Putamen (tissue), 1 donor: Measurements from ENCODE around the gene GULP1.

Source experiments
- DNase-seq: peaks from one replicate; pipeline ENCODE4 v3.0.0-alpha.2; 2016; ENCODE audit warnings: low spot score

Gene GULP1

DNA sequence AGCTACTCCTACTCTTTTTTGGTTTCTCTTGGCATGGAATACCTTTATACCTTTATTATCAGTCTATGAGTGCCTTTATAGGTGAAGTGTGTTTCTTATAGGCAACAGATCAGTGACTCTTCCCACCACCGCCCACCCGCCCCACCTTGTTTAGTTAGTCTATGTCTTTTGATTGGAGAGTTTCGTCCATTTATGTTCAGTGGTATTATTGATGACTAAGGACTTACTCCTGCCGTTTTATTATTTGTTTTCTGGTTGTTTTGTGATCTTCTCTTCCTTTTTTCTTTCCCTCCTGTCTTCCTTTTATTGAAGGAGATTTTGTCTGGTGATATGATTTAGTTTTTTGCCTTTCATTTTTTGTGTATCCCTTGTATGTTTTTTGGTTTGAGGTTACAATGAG lies 179.5 kb downstream of the GULP1 start:
- DNase-seq = no peak

DNA sequence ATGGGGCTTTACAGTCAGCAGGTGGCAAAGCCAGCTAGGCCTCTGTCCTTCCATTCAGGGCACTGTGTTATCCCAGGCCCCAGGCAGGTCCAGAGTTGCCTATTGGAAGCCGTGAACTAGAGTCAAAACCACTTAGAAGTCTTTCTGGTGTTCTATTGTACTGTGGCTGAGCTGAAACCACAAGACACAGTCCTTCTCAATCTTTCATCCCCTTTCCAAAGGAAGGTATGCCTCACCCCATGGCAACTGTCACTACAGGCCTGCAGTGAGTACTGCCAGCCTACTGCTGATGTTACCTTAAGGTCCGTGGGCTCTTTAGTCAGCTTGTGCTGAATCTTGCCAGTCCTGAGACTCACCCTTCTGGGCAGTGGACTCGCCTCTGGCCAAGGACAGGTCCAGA lies 181.6 kb downstream of the GULP1 start:
- no peak for DNase-seq

DNA sequence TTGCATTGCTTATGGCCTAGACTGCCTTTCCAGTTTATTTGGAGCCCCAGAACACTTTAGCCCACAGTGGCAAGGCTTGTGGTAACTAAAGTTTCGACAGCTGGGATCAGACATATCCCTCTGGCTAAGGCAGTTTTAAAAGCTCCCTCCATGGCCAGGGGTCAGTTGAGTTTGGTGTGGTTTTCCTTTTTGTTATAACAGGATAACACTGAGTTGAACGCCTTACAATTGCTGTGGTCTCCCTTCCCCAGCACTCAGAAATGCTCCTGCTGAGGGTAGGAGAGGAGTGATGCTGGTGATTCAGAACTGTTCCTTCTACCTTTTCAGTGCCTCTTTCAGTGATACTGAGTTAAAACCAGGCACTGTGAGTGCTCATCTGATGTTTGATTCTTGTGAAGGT lies 182.6 kb downstream of the GULP1 start:
- no peak for DNase-seq

DNA sequence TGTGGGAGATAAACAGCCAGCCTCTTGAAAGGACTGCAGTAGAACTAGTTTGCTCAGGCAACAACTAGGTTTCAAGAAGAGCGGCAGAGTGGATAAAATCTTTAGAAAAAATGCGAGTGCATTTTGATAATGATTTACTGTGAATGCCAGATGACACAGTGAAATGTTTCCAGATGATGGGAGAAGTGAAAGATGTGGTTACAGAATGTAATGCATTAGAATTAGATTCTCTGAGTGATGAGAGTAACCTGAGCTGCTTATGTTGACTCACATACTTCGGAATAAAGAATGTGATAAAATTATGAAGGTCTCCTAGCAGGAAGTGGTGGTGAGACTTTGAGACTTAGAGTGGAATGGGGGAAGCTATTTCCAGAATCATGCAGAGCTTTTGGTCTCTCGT lies 184.3 kb downstream of the GULP1 start:
- DNase-seq = no peak

DNA sequence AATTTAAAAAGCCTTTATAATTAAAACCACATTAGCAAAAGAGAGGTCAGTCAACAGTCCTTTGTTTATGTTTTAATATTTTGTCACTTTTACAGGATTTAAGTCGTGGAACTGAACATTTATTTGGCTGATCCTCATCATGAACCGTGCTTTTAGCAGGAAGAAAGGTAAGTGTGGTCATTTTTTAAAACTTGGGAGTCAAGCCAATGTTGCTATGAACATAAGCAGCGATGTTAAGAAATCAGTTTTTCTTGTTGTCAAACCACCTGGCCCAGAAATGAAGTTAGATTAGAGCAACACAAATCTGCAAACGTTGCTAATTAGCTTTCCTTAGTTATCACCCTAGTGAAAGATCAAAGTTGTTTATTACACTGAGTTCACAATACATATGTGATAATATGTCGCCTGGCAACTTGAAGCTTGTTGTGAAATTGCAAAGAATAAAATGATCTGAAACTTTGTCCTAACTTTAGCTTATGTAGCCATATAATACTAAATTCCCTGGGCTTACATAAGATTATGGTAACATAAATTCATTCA lies 186.0 kb downstream of the GULP1 start:
- DNase-seq = no peak

DNA sequence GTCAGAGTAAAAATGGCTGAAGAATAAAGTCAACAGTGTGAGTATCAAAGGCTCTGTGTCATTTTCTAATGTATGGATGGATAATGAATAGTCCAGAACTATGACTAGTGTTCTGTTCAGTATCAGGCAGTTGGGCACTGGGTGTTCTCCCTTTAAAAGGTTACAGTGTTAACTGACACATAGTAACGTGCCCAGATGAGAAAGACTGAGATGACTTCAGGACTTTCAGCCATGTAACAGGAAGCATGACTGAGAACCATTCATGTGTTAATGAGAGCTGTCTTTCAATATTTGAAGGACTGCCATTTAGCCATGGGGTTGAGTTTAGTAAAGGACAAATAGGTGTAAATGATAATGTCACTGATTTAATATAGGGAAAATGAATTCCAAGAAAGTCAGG lies 187.1 kb downstream of the GULP1 start:
- DNase-seq = no peak

DNA sequence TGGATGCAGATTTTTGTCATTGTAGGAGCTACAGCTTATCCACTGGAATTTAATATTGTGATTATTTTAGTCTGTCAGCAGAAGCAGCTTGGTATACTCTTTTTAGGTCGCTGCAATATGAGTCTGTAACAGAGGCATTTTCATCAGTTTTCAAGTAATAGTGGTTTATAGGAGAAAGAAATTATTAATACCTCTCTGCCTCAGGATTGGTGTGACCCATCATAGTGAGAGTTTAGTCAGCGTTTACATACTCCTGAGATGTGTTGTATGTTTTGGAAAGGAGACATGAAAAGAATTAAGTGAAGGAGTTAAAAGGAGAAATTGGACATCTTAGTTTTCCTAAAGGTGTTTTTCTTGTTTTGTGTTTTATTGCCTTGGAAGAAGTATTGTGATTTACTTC lies 189.8 kb downstream of the GULP1 start:
- DNase-seq = no peak

DNA sequence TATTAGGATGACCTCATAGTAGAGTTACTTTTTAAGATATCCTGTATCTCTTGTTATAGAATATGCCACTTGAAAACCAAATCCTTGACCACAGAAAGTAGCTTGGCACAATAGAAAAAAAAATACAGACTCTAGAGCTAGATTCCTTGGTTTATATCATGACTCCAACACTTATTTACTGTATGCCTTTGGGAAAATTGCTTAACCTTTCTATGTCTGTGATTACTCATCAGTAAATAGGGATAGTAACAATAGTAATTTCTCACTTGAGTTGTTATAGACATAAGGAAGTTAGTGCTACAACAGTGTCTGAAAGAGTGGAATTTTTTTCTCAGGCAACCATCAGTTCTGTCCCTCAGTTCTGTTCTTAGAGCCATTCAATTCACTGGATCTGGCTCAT lies 193.8 kb downstream of the GULP1 start:
- no peak for DNase-seq

DNA sequence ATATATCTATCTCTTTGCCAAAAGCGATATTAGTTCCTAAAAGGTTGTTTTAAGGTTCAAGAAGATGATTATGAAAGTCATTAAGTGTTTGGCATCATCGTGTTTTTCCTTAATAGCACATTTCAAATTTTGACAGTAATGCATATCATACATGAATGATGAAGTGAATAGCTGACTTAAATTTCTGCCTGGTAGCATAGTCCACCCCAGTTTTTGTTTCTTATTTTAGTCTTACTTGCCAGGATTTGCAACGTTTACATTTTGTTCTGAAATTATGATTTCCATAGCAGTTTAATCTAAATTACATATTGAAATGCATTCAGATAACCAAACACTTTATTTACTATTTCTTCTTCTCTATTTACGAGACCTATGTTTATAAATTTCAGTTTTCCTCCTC lies 201.1 kb downstream of the GULP1 start:
- DNase-seq = no peak

DNA sequence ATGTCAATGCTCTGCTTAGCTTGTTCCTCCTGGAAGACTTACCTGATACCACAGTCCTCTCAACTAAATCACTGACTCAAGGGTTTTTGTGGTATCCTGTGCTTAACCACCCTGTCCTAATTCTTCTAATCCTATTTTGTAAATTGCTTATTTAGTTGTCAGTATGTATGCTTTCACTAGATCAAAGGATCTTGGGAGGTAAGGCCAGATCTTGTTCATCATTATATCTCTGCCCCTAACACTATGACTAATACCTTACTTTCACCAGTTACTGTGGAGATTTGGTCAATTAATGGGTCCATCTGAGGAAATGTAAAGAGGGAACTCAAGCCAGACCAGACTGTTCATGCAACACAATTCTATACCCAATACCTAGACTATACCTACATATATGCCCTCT lies 203.2 kb downstream of the GULP1 start:
- no peak for DNase-seq

DNA sequence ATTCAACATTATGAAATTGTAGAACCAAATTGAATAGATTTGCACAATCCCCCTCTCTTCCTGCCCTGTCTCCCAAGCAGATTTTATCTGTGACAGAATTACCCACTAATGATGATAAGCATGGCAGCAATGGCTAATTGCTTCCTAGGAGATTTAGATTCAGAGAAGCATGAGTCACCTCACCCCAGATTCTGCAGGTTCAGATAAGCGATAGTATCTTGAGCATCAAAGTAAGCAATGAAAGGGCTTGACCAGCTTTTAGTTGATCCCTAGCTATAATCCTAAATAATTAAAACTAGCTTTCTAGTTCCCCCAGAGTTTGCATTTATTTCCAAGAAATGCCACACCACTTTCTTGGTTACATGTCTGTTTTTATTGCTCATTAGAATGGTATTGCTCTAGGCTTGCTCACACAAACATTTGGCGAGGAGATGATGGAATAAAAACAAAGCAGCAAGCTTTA lies 204.3 kb downstream of the GULP1 start:
- DNase-seq = peak; percentile 10

DNA sequence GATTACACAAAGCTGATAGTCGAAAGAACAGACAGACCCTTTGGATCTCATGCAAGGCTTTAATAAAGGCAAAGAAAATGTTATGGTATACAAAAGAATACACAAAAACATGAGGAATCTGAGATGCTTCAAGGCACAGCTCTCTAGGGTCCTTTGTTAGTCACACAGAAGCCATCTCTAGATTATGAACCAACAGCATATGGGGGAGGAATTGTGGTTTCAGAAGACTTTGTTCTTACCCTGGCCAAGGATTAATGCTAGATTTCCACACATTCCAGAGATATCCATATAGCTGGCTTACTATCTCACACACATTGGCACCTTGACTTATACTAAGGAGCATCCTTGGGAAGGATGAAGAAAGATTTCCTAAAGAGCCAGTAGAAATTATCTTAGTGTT lies 206.1 kb downstream of the GULP1 start:
- no peak for DNase-seq

DNA sequence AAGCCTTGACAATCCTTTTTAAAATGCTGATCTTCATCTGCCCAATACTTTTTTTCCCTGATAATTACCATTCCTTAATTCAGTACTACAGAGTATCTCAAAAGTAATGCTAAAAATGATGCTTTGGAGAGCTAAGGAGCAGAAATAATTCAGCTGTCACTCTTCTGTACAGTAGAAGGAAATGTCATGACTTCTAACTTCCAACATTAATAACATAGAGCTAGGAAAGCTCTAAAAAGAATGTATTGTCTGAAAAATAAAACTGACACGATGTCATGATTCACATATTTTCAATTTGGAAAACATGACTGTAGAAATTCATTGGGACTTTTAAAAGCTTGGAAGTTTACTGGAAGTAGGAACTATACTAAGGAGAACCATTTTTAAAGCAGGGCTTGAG lies 212.3 kb downstream of the GULP1 start:
- DNase-seq = no peak

DNA sequence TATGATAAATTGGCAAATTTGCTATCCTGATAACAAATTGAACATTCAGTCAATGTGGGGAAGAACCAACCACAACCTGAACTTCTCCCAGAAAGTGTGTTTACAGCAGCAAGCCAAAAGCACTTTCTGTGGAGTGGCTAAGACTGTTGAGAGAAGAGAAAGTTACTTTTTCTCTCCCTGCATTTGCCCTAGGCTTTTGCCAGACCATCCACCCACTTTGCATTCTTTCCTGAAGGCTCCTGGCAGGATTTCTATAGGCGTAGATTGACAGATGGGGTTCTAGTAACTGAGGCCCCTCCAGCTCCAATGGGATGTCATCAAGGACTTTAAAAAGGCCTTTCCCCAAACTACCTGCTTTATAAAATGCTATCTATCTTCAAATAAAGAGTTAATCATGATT lies 215.2 kb downstream of the GULP1 start:
- DNase-seq = no peak

DNA sequence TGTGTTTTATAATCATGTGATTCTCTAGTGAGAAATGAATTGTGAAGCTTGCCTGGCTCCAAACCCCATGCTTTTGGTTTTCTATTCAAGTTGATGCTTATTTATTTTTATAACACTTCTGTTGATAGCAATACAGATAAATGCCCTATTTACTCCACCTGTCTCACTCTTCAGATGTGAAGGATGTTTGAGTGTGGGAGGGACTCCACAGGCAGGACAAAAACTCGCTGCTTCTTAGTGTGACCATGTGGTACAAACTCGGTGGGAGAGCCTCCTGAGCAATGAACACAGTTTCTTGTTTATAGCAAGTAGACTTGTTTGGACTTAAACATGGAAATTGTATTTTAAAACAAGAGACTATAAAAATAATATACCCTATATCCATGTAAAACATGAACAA lies 219.7 kb downstream of the GULP1 start:
- no peak for DNase-seq

DNA sequence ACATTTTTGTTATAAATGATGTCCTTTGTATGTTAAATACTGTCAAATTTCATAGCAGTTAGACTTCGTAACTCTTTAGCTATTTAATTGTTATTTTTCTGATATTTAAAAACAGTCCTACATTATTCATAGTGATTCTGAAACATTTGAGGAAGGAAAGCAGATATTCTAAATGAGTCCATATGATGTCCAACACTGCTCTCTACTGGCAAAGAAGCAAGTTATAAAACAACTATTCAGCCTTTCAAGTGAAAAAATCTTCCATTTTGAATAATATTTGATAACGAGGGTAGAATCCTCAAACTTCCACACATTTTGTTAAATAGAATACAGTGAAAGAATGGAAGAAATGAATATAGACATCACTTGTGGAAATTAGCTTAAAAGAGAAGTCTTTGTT lies 220.8 kb downstream of the GULP1 start:
- peak; percentile 28 for DNase-seq

DNA sequence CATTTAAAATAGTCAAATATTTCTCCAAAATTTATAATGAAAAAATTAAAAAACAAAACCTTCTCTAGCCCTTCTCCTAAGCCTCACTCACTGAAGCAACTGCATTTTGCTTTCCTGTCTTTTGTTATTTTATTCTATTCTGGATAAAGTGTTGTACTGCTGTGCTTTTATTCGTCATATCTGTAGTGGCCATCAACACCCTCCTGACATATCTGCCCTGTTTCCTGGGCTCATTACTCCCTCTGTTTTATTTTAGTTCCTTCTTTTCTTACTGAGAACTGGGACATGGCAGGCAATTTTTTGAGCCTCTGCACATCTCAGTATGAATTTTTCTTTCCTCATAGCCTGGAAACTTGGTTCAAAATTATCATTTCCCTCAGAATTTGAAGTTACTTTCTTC lies 224.2 kb downstream of the GULP1 start:
- DNase-seq = no peak

DNA sequence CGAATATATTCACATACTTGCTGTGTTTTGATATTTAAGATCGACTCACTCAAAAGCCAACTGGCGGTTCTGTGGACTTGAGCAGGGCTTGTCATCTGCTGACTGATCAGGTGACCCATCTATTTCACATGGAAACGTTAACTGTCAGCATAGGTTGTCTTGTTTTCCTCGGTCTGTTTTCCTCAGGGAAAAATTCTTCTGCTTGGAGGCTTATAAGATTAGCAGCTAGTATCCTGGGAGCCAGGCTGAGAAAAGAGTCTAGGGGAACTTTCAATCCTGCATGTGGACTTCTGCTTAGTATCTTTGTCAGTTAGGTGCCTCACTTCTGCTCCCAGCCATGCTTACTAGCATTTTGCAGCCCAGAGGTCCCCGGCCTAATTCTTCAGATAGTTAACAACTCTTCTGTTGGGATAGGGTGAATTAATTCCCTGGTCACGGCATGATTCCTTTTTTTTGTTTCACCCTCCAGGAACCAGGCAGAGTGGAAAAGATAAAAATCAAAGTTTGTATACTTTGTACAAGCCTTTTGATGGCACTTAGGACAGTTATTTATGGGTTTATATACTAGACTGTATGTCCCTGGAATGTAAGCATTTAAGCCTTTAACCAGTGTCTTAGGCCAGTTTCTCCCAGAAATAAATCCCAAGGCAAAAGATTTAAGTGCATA lies 226.0 kb downstream of the GULP1 start:
- no peak for DNase-seq

DNA sequence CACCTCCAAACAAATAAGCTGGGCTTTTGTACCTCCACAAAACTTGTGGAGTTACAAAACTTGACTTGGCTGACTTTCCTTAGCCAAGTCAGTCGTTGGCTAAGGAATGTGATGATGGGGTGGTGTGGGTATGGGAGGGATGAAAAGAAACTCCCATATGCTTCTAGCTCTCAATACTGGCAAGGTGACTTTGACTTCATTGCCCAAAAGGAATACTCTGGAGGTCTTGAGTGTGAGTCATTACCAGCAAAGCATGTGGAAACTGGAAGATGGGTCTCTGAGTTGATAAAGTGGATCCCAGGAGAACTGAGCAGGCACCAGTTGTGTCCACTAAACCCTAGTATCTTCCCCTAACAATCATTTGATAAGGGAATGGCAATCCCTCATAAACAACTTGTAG lies 226.7 kb downstream of the GULP1 start:
- DNase-seq = no peak

DNA sequence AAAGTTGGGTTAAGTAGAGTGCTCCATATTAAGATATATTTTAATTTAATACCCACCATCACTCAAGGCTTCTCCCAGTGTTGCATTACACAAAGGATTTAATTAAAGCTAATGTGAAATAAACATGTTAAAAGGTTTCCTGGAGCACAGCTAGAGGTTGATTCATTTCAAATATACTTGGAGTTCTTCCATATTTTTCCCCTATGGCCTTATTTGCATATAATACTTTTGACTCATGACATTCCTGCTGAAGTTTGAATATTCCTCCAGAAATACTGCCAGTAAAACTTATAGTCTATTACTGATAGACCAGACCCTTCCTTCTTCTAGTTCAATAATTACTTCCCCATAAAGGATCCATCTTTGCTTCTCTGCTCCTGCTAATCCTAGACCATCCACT lies 227.5 kb downstream of the GULP1 start:
- DNase-seq = no peak

DNA sequence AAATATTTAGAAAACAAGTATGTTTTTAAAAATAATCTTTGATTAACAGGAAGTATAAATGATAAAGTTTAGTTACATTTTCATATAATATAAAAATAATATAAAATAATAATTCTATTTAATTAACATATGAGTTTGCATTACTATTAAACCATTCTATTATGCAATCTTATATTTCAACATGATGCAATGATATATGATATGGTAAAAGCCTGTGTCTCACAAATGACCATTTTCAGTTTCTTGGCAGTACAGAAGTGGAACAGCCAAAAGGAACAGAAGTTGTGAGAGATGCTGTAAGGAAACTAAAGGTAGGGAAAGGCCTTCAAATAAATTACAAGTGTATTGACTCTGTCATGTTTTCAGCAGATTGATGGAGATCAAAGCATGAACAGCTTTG lies 230.8 kb downstream of the GULP1 start:
- DNase-seq = no peak

DNA sequence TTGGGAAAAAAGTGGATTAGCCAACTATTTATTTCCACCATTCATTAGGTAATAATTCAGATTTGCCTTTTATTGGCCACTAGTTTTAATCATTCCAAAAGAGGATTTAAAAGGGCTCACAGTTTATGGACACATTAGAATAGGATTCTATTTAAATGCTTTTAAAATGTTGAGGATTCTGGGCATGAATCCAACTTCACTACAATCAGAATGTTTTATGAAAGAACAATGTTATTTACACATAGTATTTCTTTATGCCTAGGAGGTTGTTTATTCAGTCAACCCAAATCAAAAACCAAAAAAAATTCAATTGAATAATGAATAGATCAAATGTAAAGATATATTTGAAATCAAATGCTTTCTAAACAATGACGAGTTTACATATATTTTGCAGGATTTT lies 232.2 kb downstream of the GULP1 start:
- no peak for DNase-seq

DNA sequence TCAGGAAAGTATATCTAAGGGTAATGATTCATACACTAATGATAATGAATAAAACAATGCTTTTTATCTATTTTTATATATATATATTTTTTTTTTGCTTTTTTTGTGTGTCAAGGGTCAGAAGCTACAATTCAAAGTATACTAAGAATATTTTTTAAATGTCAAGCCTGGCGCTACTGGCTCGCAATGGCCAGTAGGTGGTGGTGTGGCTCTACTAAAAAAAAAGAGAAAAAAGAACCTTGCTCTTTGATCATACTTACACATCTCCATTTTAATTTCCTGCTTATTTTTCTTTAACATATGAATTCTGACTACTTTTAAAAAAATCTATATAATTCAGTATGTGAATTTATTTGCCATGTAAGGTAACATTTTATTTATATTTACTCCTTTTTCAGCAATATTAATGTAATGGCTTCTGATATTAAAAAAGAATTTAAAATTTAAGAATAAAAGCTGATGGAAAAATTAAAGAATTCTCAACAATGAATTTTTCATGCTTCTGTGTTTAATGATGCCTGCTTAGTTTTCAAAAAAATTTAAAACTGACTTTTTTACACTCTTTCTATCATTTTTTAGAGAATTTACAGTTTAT lies 232.9 kb downstream of the GULP1 start:
- peak; percentile 36 for DNase-seq

DNA sequence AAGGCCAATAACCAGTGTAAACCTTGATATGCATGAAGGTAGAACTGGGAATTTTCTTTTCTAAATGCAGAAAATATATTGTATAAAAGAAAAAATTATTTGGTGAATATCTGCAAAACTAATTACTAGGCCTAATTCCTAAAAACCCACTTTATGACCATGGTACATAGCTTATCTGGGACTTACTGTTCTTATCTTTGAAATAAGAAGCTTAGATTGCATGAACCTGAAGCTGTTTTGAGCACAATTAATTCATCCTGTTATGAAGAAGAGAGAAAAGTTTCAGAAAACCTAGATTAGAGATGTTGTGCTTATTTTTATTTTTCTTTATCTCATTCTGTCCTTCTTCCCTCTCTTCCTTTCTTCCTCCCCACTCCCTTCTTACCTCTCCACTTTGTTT lies 235.0 kb downstream of the GULP1 start:
- no peak for DNase-seq
